Measurements from ENCODE around the gene SCARF2. TPM values are rescaled to one million over a fixed set of nuclear protein-coding genes. Genes with fewer than 3 reads are reported as not detected.

SCARF2 gene
- polyA plus RNA-seq, 3 donors, result 12.3 to 24.2 (median 22.5) TPM

GRCh38 chr22:20434264-20434751 is 3.3 kb downstream of the SCARF2 start:
- no peak for DNase-seq (ENCODE audit: extremely low read depth in 1 of 11, low read depth in 9 of 11, low spot score in 4 of 11)

GRCh38 chr22:20433686-20434241 is 3.9 kb downstream of the SCARF2 start:
- no peak for DNase-seq (ENCODE audit: extremely low read depth in 1 of 11, low read depth in 9 of 11, low spot score in 4 of 11)

GRCh38 chr22:20433191-20433590 is 4.4 kb downstream of the SCARF2 start:
- DNase-seq (ENCODE audit: extremely low read depth in 1 of 11, low read depth in 9 of 11, low spot score in 4 of 11), result no peak

GRCh38 chr22:20432244-20432686 is 5.4 kb downstream of the SCARF2 start:
- no peak for DNase-seq (ENCODE audit: extremely low read depth in 1 of 11, low read depth in 9 of 11, low spot score in 4 of 11)

GRCh38 chr22:20431511-20432192 is 6.0 kb downstream of the SCARF2 start:
- DNase-seq (ENCODE audit: extremely low read depth in 1 of 11, low read depth in 9 of 11, low spot score in 4 of 11), result no peak

- no peak for DNase-seq (ENCODE audit: extremely low read depth in 1 of 11, low read depth in 9 of 11, low spot score in 4 of 11)
These were observed 6.7 kb downstream of the SCARF2 start for GRCh38 chr22:20430720-20431510.

GRCh38 chr22:20430101-20430719 is 7.4 kb downstream of the SCARF2 start:
- no peak for DNase-seq (ENCODE audit: extremely low read depth in 1 of 11, low read depth in 9 of 11, low spot score in 4 of 11)

- no peak for DNase-seq (ENCODE audit: extremely low read depth in 1 of 11, low read depth in 9 of 11, low spot score in 4 of 11)
These were observed 8.1 kb downstream of the SCARF2 start for GRCh38 chr22:20429254-20430100.

- no peak for DNase-seq (ENCODE audit: extremely low read depth in 1 of 11, low read depth in 9 of 11, low spot score in 4 of 11)
These were observed 8.9 kb downstream of the SCARF2 start for GRCh38 chr22:20428496-20429253.

- DNase-seq (ENCODE audit: extremely low read depth in 1 of 11, low read depth in 9 of 11, low spot score in 4 of 11), result no peak
These were observed 9.6 kb downstream of the SCARF2 start for GRCh38 chr22:20427945-20428417.

- DNase-seq (ENCODE audit: extremely low read depth in 1 of 11, low read depth in 9 of 11, low spot score in 4 of 11), result no peak
These were observed 10.3 kb downstream of the SCARF2 start for GRCh38 chr22:20427104-20427944.

GRCh38 chr22:20426259-20426615 is 11.4 kb downstream of the SCARF2 start:
- DNase-seq (ENCODE audit: extremely low read depth in 1 of 11, low read depth in 9 of 11, low spot score in 4 of 11), result no peak

GRCh38 chr22:20425566-20426258 is 11.9 kb downstream of the SCARF2 start:
- DNase-seq (ENCODE audit: extremely low read depth in 1 of 11, low read depth in 9 of 11, low spot score in 4 of 11), result no peak

- no peak for DNase-seq (ENCODE audit: extremely low read depth in 1 of 11, low read depth in 9 of 11, low spot score in 4 of 11)
These were observed 12.6 kb downstream of the SCARF2 start for GRCh38 chr22:20424932-20425565.

- DNase-seq (ENCODE audit: extremely low read depth in 1 of 11, low read depth in 9 of 11, low spot score in 4 of 11), result no peak
These were observed 13.1 kb downstream of the SCARF2 start for GRCh38 chr22:20424568-20424931.

- DNase-seq (ENCODE audit: extremely low read depth in 1 of 11, low read depth in 9 of 11, low spot score in 4 of 11), result no peak
These were observed 13.6 kb downstream of the SCARF2 start for GRCh38 chr22:20423906-20424551.

Measured in renal cortex interstitium (tissue), 11 donors.